ENCODE data around the gene SIRPD. TPM values are rescaled to one million over a fixed set of nuclear protein-coding genes. Genes with fewer than 3 reads are reported as not detected.
"Not testable (repeated sequence)": the region's sequence is repeated elsewhere in the genome, so short reads cannot be mapped to it uniquely, and the experiment has no call there.

SIRPD gene
- not detected in 2 replicates for total RNA-seq (2014; rRNA removed; shearing (Covaris generic))
- polyA plus RNA-seq (2014; cell fraction: nucleus; rRNA removed), result not detected in 2 replicates

GRCh38 chr20:1557605-1558004 lies at the start of gene SIRPD:
SIRPD (minus strand) TSS chr20:1557705; CDS start chr20:1557653, 52 bp downstream.
- no peak for DNase-seq (ENCODE audit: extremely low read depth, low read depth)

GRCh38 chr20:1600736-1601135 lies 43.2 kb upstream of the SIRPD start:
- DNase-seq (ENCODE audit: extremely low read depth, low read depth), result no peak

GRCh38 chr20:1595333-1595732 lies 37.8 kb upstream of the SIRPD start:
- no peak for DNase-seq (ENCODE audit: extremely low read depth, low read depth)

GRCh38 chr20:1588533-1589460 lies 31.3 kb upstream of the SIRPD start:
- no peak for DNase-seq (ENCODE audit: extremely low read depth, low read depth)

GRCh38 chr20:1587781-1588532 lies 30.5 kb upstream of the SIRPD start:
- DNase-seq (ENCODE audit: extremely low read depth, low read depth), result no peak

- no peak for DNase-seq (ENCODE audit: extremely low read depth, low read depth)
These were observed 22.0 kb upstream of the SIRPD start for GRCh38 chr20:1579488-1579887.

- no peak for DNase-seq (ENCODE audit: extremely low read depth, low read depth)
These were observed 20.4 kb upstream of the SIRPD start for GRCh38 chr20:1577906-1578305.

GRCh38 chr20:1577313-1577712 lies 19.8 kb upstream of the SIRPD start:
- DNase-seq (ENCODE audit: extremely low read depth, low read depth), result not testable (repeated sequence)

- no peak for DNase-seq (ENCODE audit: extremely low read depth, low read depth)
These were observed 19.1 kb upstream of the SIRPD start for GRCh38 chr20:1576641-1577040.

- DNase-seq (ENCODE audit: extremely low read depth, low read depth), result not testable (repeated sequence)
These were observed 18.5 kb upstream of the SIRPD start for GRCh38 chr20:1576003-1576402.

GRCh38 chr20:1571583-1571982 lies 14.1 kb upstream of the SIRPD start:
- DNase-seq (ENCODE audit: extremely low read depth, low read depth), result not testable (repeated sequence)

- DNase-seq (ENCODE audit: extremely low read depth, low read depth), result peak; percentile 82
These were observed 11.9 kb upstream of the SIRPD start for GRCh38 chr20:1569415-1569881.

GRCh38 chr20:1568163-1568490 lies 10.6 kb upstream of the SIRPD start:
- DNase-seq (ENCODE audit: extremely low read depth, low read depth), result no peak

GRCh38 chr20:1567392-1568162 lies 10.1 kb upstream of the SIRPD start:
- DNase-seq (ENCODE audit: extremely low read depth, low read depth), result peak; percentile 67

GRCh38 chr20:1566701-1567100 lies 9.2 kb upstream of the SIRPD start:
- no peak for DNase-seq (ENCODE audit: extremely low read depth, low read depth)

- no peak for DNase-seq (ENCODE audit: extremely low read depth, low read depth)
These were observed 8.0 kb upstream of the SIRPD start for GRCh38 chr20:1565461-1565860.

- DNase-seq (ENCODE audit: extremely low read depth, low read depth), result no peak
These were observed 6.1 kb upstream of the SIRPD start for GRCh38 chr20:1563598-1563997.

- DNase-seq (ENCODE audit: extremely low read depth, low read depth), result no peak
These were observed 5.1 kb upstream of the SIRPD start for GRCh38 chr20:1562622-1563021.

- DNase-seq (ENCODE audit: extremely low read depth, low read depth), result no peak
These were observed 3.8 kb upstream of the SIRPD start for GRCh38 chr20:1561350-1561749.

GRCh38 chr20:1555952-1556351 lies 1.6 kb downstream of the SIRPD start:
- no peak for DNase-seq (ENCODE audit: extremely low read depth, low read depth)

Measured in NCI-H460 (cell line).